AG09309 (cell line): Measurements from ENCODE around the gene CPNE7.

Source experiments
- DNase-seq: peaks from one replicate; pipeline ENCODE4 v3.0.0-alpha.2; 2010; ENCODE audit warnings: low read depth
- H3K4me3 ChIP-seq: 2 replicates; pipeline ENCODE4 v1.5.1; 2011; ENCODE audit warnings: mild to moderate bottlenecking, low read depth, low read length, moderate library complexity; ENCODE audit not compliant: control insufficient read depth
- TF ChIP-seq, protein P1 (sequence below): IDR thresholded peaks from 2 replicates; pipeline ENCODE4 v1.5.1; 2011; ENCODE audit warnings: mild to moderate bottlenecking, low read depth, low read length, inconsistent platforms; ENCODE audit not compliant: insufficient read depth, control insufficient read depth; ENCODE audit errors: missing control alignments

CPNE7 gene

DNA sequence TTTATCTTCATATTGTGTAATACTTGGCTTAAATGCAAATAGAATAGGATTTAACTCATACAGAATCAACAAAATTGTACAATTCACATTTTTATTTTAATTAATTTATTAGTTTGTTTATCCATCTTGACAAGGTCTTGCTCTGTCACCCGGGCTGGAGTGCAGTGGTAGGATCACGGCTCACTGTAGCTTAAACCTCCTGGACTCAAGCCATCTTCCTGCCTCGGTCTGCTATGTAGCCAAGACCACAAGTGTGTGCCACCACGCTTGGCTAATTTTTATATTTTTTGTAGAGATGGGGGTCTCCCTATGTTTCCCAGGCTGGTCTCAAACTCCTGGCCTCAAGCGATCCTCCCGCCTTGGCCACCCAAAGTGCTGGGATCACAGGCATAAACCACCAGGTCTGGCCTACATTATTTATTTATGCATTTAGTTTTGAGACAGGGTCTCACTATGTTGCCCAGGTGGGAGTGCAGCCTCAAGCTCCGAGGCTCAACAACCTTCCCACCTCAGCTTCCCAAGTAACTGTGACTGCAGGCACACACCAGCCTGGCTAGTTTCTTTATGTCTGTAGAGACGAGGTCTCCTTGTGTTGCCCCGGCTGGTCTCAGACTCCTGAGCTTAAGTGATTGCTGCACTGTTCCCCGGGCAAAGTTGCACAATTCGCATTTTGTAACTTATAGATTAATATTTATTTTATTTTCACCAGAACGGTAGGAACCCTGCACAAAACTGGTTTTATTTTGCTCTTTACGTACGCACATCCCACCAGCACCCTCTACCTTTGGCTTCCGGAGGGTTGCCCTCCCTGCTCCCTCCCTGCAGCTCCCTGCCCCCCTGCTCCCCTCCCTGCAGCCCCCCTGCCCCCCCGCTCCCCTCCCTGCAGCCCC is 42.8 kb downstream of the CPNE7 start:
- TF ChIP-seq, protein P1, sequence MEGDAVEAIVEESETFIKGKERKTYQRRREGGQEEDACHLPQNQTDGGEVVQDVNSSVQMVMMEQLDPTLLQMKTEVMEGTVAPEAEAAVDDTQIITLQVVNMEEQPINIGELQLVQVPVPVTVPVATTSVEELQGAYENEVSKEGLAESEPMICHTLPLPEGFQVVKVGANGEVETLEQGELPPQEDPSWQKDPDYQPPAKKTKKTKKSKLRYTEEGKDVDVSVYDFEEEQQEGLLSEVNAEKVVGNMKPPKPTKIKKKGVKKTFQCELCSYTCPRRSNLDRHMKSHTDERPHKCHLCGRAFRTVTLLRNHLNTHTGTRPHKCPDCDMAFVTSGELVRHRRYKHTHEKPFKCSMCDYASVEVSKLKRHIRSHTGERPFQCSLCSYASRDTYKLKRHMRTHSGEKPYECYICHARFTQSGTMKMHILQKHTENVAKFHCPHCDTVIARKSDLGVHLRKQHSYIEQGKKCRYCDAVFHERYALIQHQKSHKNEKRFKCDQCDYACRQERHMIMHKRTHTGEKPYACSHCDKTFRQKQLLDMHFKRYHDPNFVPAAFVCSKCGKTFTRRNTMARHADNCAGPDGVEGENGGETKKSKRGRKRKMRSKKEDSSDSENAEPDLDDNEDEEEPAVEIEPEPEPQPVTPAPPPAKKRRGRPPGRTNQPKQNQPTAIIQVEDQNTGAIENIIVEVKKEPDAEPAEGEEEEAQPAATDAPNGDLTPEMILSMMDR: no peak
- DNase-seq: no peak
- no peak overlapping the region for H3K4me3 ChIP-seq

DNA sequence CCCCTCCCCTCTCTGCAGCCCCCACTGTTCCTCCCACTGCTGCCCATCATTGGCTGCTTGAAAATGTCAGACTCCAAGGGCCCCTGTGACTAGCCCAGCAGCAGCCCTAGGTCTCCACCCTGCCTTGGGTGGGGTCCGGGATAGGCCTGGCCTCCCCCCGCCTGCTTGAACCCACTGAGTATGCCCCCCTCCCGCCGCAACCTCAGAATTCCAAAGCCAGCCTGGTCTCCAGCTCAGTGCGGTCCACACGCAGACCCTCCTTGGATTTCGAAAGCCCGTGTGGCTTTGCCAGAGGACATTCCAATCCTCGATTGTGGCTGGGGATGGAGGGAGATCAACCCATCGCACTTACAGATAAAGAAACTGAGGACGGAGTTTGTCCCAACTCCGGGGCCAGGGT is 44.3 kb downstream of the CPNE7 start:
- no peak for DNase-seq
- TF ChIP-seq, protein P1: no peak
- H3K4me3 ChIP-seq: no peak overlapping the region

DNA sequence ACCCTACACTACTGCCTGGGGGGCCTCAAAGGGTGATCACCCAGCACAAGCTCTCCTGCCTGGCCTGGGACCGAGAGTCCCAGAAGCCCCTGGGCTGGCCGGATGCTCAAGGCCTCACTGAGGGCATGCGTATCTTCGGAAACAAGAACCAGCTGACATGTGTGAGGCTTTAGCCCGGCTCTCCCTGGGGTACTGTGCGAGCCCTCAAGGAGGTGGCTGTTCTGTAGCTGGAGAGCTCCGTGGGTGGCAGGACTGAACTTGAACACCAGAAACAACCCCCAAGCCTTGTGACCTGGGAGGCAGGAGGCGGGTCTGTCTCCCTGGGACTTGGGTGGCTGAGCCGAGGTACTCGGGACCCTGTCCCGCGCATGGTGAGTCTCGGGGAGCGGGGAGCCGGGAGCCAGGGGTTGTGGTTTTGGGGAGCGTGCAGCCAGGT is 44.9 kb downstream of the CPNE7 start:
- no peak for DNase-seq
- TF ChIP-seq, protein P1: no peak
- no peak overlapping the region for H3K4me3 ChIP-seq

DNA sequence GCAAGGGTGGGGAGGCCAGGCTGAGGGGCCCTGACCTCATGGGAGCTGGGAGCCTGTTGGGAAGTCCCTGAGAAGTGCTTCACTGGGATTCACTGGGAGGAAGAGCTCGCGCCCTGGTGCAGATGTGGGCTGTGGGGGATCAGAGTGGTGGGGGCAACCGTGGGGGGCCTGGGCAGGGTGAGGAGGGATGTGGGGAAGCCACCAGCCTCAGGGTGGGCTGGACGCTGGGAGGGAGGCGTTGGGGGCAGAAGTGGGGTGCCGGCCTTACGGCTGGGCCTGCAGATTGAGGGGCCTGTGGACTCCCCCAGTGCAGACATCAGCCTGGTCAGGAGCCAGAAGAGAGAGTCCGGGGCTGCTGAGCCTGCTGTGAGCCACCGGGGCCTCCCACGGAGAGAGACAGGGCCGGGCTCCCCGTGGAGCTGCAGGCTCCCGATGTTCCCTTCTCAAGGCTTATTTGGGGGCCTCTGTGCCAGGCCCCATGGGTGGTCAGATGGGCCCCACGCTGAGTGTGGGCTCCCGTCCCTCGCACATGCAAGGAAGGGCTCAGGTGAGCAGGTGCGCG is 45.7 kb downstream of the CPNE7 start:
- TF ChIP-seq, protein P1: no peak
- no peak for DNase-seq

DNA sequence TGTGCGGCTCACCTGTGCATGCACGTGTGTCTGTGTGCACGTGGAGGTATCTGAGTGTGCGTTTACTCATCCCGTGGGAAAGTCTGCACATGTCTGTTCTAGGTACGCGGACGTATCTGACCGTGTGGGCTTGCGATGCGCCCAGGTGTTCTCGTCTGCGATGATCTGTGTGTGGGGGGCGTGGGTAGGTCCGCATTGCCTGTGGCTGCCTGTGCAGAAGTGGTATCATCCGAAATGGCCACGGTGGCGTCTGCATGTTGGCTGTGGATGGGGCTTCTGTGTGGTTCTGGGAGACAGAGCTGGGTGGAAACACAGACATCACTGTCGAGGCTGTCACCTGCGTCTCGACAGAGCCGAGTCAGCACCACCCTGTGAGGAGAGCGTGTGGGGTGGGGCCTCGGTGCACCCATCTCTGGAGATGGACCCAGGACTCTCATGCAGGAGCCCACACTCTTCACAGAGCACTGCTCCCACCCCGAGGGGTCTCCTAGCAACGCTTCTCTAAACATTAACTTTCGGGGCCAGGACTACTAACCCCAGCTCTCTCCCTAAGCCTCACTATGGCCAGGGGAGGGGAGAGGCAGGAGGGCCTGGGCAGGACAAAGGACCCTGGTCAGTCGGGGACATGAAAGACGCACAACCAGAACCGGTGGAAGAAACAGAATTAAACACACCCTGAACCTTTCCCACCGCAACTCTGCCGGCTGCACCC is 46.3 kb downstream of the CPNE7 start:
- DNase-seq: no peak
- TF ChIP-seq, protein P1: no peak
- no peak overlapping the region for H3K4me3 ChIP-seq

More for the DNA sequence above, 45.7 kb downstream of the CPNE7 start:
- H3K4me3 ChIP-seq: no peak overlapping the region

DNA sequence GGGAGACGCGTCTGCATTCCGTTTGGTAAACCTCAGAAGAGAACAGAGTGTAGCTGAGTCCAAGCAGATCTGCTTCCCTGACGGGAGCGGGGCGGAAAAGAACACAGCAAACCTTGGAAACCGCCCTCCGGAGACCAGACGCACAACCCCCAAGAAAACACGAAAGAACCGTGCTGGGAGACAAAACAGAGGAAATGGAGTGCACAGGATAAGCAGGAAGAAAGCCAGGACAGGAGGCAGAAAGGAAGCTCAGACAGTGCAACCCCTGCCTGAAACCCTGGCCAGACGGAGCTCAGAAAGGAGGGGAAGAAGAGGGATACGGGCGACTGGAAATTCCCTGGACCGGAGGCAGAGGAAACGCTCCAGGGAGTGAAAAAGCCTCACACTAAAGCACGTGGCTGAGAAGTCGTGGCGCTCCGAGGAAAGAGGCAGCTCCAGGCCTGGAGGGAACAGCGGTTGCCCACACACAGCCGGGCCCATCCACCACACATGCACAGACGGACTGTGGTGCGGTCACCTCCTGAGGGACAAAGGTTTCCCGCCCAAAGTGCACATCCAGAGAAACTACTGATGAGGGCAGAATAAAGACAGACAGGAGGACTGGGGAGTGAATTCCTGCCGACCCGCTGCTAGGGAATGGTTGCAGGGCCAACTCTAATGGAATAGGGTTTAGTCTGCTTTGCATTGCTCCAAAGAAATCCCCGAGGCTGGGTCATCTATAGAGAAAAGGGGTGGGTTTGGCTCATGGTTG is 48.1 kb downstream of the CPNE7 start:
- no peak for DNase-seq
- H3K4me3 ChIP-seq: no peak overlapping the region
- TF ChIP-seq, protein P1: no peak
